Measurements from ENCODE around the gene GGT5.

DNA sequence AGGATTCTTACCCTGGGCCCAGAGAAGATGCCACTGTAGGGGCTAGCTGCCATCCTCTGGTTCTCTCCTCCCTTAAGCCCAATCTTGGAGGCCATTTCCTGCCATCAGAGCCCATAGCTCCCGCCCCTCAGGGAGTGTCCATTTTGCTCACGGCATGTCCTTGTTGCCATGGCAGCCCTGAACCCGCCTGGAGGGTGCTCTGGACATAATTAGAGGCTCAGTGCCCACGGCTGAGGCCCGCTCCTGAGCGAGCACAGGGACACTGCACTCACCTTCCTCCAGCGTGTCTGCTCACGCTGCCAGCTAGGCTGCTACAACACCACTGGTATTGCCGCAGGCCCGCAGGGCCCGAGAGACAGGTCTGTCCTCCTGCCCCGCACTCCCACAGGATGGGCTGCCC, 74.7 kb downstream of the GGT5 start:
- TF ChIP-seq POLR2AphosphoS5 (IDR thresholded peaks at IDR 0.05): no peak
- TF ChIP-seq, protein P1, sequence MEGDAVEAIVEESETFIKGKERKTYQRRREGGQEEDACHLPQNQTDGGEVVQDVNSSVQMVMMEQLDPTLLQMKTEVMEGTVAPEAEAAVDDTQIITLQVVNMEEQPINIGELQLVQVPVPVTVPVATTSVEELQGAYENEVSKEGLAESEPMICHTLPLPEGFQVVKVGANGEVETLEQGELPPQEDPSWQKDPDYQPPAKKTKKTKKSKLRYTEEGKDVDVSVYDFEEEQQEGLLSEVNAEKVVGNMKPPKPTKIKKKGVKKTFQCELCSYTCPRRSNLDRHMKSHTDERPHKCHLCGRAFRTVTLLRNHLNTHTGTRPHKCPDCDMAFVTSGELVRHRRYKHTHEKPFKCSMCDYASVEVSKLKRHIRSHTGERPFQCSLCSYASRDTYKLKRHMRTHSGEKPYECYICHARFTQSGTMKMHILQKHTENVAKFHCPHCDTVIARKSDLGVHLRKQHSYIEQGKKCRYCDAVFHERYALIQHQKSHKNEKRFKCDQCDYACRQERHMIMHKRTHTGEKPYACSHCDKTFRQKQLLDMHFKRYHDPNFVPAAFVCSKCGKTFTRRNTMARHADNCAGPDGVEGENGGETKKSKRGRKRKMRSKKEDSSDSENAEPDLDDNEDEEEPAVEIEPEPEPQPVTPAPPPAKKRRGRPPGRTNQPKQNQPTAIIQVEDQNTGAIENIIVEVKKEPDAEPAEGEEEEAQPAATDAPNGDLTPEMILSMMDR (IDR thresholded peaks at IDR 0.05): no peak
- TF ChIP-seq POLR2A (IDR thresholded peaks at IDR 0.05): no peak
- TF ChIP-seq EP300 (IDR thresholded peaks at IDR 0.05): no peak
